T-helper 1 cell treated with Interleukin-12 subunit alpha and Interleukin-12 subunit beta and Interleukin-4 antibody, amounts not matched to agents 30 μg/mL and 1 μg/mL, for 36 hours (primary cell): ENCODE data around the gene SERHL2.
"Not testable (repeated sequence)": the region's sequence is repeated elsewhere in the genome, so short reads cannot be mapped to it uniquely, and the experiment has no call there.

Source experiments
- H3K27ac Mint-ChIP-seq: one replicate; pipeline ENCODE4 v1.8.0; 2021; ENCODE audit warnings: mild to moderate bottlenecking, mixed read lengths
- H3K27me3 Mint-ChIP-seq: one replicate; pipeline ENCODE4 v1.8.0; 2021; ENCODE audit warnings: low read depth, mixed read lengths
- H3K36me3 Mint-ChIP-seq: one replicate; pipeline ENCODE4 v1.8.0; 2021; ENCODE audit warnings: low read depth, mixed read lengths
- H3K4me1 Mint-ChIP-seq: one replicate; pipeline ENCODE4 v1.8.0; 2021; ENCODE audit warnings: low read depth, mixed read lengths
- H3K4me3 Mint-ChIP-seq: one replicate; pipeline ENCODE4 v1.8.0; 2021; ENCODE audit warnings: mild to moderate bottlenecking, moderate library complexity, mixed read lengths
- H3K9me3 Mint-ChIP-seq: one replicate; pipeline ENCODE4 v1.8.0; 2021; ENCODE audit warnings: mixed read lengths

The SERHL2 gene

DNA sequence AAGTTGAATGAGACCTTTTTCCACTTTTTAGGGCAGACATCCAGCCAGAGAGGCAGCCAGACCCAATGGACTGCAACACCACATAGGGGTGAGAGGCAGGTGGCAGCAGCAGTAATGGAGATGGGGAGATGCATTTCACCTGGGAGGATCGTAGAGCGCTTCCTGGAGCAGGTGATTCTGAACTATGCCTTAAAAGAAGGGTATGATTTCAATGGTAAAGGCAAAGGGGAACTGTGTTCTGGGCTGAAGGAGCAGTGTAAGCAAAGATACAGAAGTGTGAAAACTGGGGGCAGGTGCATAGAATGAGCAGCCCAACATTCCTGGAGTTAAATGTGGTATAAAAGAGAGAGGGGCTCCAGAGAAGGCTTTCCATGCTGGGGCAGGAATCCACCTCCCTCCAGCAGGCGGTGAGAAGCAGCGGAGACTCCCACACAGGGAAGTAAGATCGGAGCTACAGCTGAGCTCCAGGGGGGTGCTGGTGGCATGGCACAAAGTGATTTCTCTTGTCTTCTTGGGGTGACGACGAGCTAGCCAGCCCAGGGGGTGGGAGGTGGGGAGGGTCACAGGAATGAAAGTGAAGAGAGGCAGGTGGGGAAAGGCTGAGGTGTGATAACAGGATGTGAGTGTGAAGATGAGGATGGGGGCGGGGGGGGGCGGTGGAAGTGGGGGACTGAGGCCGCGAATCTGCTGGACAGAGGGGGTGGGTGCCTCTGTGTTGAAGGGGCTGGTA lies 4.3 kb upstream of the SERHL2 start:
- no peak overlapping the region for H3K27ac Mint-ChIP-seq
- H3K4me3 Mint-ChIP-seq: no peak overlapping the region
- no peaks in the 10 kb centered on the region for H3K36me3 Mint-ChIP-seq

DNA sequence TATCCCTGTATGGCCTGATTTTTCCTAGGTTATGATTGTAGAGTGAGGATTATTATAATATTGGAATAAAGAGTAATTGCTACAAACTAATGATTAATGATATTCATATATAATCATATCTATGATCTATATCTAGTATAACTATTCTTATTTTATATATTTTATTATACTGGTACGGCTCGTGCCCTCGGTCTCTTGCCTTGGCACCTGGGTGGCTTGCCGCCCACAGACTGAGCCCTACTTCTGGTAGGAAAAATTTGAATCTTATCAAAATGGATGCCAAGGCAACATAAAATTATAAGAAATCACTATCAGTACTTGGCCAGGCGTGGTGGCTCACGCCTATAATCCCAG lies 1.5 kb upstream of the SERHL2 start:
- Mint-ChIP-seq H3K4me1 (peaks cover 11% of the 10 kb centered on the region), H3K27ac (peak overlapping the region; percentile 84), H3K4me3 (peak overlapping the region; percentile 66)
- H3K36me3 Mint-ChIP-seq, H3K9me3 Mint-ChIP-seq, H3K27me3 Mint-ChIP-seq: not testable (repeated sequence)

More for the DNA sequence above, 4.3 kb upstream of the SERHL2 start:
- no peaks in the 10 kb centered on the region for H3K9me3 Mint-ChIP-seq
- H3K4me1 Mint-ChIP-seq: peaks cover 11% of the 10 kb centered on the region
- no peaks in the 10 kb centered on the region for H3K27me3 Mint-ChIP-seq

DNA sequence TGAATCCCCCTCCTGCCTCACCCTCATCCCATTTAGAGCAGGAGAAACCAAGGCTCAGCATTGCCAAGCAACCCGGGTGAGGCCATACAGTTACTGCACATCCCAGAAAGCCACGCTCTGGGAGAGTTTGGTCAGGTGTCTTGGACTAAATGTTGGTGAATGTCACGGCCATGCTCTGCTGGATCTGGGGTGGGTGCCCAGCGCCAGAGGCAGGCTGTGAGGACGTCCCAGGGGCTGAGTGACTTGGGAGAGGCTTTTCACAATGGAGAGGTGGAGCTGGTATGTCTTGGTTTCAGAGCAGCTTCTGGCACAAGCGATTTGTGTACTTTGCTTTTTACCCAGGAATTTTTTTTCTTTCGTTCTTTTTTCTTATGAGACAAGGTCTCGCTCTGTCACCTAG lies 6.6 kb downstream of the SERHL2 start:
- peaks cover 3% of the 10 kb centered on the region for H3K4me1 Mint-ChIP-seq
- H3K9me3 Mint-ChIP-seq: no peaks in the 10 kb centered on the region
- no peak overlapping the region for H3K27ac Mint-ChIP-seq
- no peak overlapping the region for H3K4me3 Mint-ChIP-seq
- H3K36me3 Mint-ChIP-seq: peaks cover 1% of the 10 kb centered on the region
- no peaks in the 10 kb centered on the region for H3K27me3 Mint-ChIP-seq

DNA sequence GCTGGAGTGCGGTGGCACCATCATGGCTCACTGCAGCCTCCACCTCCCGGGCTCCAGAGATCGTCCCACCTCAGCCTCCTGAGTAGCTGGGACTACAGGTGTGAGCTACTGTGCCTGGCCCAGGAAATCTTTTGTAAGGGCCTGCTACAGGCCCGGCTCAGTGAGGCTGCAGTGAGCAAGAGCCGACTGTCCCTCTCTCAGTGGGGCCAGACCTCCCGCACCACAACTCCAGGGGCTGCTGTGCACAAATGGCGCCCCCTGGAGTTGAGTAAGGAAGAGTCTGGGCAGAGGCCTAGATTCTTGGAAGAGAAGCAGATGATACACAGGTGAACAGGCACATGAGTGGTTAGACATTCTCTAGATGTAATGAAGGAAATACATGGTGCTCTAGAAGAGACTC lies 7.0 kb downstream of the SERHL2 start:
- Mint-ChIP-seq H3K9me3 (no peaks in the 10 kb centered on the region), H3K4me3 (no peak overlapping the region), H3K27ac (no peak overlapping the region), H3K27me3 (no peaks in the 10 kb centered on the region), H3K4me1 (peaks cover 3% of the 10 kb centered on the region), H3K36me3 (peaks cover 1% of the 10 kb centered on the region)

DNA sequence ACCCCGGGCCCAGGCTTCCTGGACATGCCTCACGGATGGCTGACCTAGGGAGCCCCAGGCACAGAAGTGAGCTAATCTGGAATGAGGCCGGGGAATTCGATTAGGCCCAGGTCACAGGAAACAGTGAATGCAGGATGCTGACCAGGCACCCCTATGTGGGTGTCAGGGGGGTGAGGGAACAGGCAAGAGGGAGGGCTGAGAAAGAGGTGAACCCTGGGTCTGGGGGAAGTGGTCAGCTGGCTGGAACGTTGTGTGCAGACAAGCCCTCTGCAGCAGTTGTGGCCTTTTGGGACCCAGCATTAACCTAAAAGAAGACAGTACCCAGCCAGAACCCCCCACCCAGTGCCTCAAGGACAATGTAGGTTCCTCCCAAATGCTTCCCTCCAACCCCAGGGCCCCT lies 8.1 kb downstream of the SERHL2 start:
- H3K9me3 Mint-ChIP-seq: no peaks in the 10 kb centered on the region
- H3K4me1 Mint-ChIP-seq: peaks cover 3% of the 10 kb centered on the region
- no peak overlapping the region for H3K27ac Mint-ChIP-seq
- H3K27me3 Mint-ChIP-seq: no peaks in the 10 kb centered on the region
- H3K36me3 Mint-ChIP-seq: peaks cover 1% of the 10 kb centered on the region
- no peak overlapping the region for H3K4me3 Mint-ChIP-seq

DNA sequence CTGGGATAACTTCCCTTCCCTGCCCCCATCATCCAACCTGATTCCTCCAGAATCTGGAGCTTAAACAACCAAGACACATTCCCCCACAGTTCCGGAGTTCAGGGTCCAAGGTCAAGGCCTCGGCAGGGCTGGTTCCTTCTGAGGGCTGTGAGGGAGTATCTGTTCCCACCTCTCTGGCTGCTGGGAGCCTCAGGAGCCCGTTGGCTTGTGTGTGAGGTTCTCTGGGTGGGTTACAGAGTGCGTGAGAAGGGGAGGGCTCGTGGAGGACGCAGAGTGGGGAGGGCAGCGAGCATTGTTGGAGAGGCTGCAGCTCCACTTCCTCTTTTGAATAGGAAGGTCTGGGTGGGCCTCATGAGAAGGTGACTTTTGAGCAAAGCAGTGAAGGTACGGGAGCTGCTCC lies 8.5 kb downstream of the SERHL2 start:
- no peak overlapping the region for H3K4me3 Mint-ChIP-seq
- H3K27ac Mint-ChIP-seq: no peak overlapping the region
- H3K27me3 Mint-ChIP-seq: no peaks in the 10 kb centered on the region
- peaks cover 1% of the 10 kb centered on the region for H3K36me3 Mint-ChIP-seq
- H3K9me3 Mint-ChIP-seq: no peaks in the 10 kb centered on the region
- peaks cover 3% of the 10 kb centered on the region for H3K4me1 Mint-ChIP-seq

DNA sequence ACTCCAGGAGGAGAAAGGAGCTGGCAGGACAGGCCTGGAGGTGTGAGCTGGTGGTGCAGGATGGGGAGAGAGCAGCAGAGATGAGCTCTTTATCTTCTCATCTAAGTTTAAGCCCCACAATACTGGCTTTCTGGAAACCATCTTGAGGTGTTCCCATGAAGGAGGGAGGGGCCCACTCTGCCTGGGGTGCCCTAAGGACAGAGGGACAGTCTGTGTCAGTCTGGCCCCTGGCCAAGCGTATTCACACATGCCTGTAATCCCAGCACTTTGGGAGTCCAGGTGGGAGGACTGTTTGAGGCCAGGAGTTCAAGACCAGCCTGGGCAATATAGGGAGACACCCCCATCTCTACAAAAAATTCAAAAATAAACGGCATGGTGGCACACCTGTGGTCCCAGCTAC lies 8.9 kb downstream of the SERHL2 start:
- peaks cover 1% of the 10 kb centered on the region for H3K36me3 Mint-ChIP-seq
- H3K9me3 Mint-ChIP-seq: no peaks in the 10 kb centered on the region
- no peak overlapping the region for H3K27ac Mint-ChIP-seq
- no peaks in the 10 kb centered on the region for H3K27me3 Mint-ChIP-seq
- H3K4me3 Mint-ChIP-seq: no peak overlapping the region
- peaks cover 3% of the 10 kb centered on the region for H3K4me1 Mint-ChIP-seq

DNA sequence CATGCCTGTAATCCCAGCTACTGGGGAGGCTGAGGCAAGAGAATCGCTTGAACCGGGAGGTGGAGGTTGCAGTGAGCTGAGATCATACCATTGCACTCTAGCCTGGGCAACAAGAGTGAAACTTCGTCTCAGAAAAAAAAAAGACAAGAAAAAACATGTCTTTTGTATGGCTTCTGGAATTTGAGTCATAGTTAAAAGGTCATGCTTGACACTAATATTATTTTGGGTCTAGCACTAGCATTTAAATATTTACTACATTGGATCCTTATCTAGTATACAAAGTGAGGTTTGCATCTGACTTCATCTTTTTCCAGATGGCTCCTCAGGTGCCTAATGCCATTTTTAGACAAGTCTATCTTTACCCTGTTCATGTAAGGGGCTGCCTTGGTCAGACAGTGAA lies 10.2 kb downstream of the SERHL2 start:
- not testable (repeated sequence) for H3K9me3 Mint-ChIP-seq, H3K36me3 Mint-ChIP-seq, H3K4me1 Mint-ChIP-seq, H3K27me3 Mint-ChIP-seq, H3K4me3 Mint-ChIP-seq, H3K27ac Mint-ChIP-seq

DNA sequence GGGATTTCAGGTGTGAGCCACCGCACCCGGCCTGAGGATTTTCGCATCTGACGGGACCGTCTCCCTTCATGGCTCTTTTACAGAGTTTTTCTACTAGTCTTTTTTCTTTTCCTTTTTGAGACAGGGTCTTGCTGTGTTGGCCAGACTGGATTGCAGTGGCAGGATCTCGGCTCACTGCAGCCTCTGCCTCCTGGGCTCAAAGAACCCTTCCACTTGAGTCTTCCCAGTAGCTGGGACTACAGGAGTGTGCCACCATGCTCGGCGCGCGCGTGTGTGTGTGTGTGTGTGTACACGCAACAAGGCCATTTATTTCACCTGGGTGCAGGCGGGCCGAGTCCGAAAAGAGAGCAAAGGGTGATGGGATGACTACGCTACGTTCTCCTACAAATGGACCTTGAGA lies 10.9 kb downstream of the SERHL2 start:
- no peaks in the 10 kb centered on the region for H3K27me3 Mint-ChIP-seq
- peaks cover 1% of the 10 kb centered on the region for H3K36me3 Mint-ChIP-seq
- H3K4me3 Mint-ChIP-seq: no peak overlapping the region
- no peak overlapping the region for H3K27ac Mint-ChIP-seq
- H3K4me1 Mint-ChIP-seq: peaks cover 3% of the 10 kb centered on the region
- H3K9me3 Mint-ChIP-seq: no peaks in the 10 kb centered on the region

DNA sequence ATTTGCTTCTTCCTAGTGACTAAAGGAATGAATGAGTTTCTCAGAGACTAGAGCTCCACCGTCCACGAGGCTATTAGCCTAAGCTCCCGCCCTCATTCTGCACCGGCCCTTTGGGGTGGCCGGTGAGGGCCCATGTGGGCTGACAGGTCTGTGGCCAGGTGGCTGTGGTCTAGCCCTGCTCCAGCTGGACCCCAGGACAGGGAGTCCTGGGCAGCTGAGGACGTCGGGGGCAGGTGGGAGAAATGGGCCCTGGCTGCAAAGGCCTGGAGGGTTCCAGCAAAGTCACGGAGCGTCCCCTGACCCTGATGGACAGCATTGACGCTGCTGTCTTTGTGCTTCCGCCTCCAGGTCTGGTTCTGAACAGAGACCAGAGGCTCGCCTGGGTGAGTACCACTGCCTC lies 12.2 kb downstream of the SERHL2 start:
- Mint-ChIP-seq H3K4me3 (no peak overlapping the region), H3K4me1 (peaks cover 3% of the 10 kb centered on the region), H3K27ac (no peak overlapping the region), H3K27me3 (no peaks in the 10 kb centered on the region), H3K9me3 (no peaks in the 10 kb centered on the region), H3K36me3 (peaks cover 3% of the 10 kb centered on the region)

DNA sequence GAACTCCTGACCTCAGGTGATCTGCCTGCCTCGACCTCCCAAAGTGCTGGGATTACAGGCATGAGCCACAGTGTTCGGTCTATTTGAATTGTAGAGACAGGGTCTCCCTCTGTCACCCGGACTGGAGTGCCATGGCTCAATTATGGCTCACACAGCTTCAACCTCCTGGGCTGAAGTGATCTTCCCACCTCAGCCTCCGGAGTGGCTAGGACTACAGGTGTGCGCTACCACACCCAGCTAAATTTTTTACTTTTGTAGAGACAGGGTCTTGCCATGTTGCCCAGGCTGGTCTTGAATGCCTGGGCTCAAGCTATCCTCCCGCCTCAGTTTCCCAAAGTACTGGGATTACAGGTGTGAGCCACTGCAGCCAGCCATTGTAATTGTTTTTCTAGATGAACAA lies 14.2 kb downstream of the SERHL2 start:
- H3K27ac Mint-ChIP-seq, H3K36me3 Mint-ChIP-seq, H3K4me1 Mint-ChIP-seq: not testable (repeated sequence)

DNA sequence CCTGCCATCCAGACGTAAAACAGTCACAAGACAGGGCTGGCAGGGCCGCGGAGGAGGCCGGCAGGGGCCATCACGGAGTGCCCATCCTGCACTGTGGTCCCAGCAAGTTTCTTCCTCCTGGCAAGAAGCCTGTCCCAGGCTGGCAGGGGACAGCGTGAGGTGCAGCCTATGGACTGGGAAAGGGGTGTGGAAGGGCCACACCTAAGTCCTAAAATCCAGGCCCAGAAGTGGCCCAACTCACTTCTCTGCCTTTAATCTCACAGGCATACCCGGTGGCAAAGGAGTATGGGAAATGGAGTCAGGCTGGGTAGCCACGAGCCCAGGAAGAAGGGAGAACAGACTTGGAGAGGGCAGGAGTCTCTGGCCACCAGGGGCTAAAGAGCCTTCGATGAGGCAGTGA lies 16.8 kb downstream of the SERHL2 start:
- not testable (repeated sequence) for H3K4me3 Mint-ChIP-seq, H3K27ac Mint-ChIP-seq, H3K36me3 Mint-ChIP-seq, H3K9me3 Mint-ChIP-seq, H3K4me1 Mint-ChIP-seq, H3K27me3 Mint-ChIP-seq

More for the DNA sequence above, 14.2 kb downstream of the SERHL2 start:
- not testable (repeated sequence) for H3K4me3 Mint-ChIP-seq, H3K9me3 Mint-ChIP-seq, H3K27me3 Mint-ChIP-seq

DNA sequence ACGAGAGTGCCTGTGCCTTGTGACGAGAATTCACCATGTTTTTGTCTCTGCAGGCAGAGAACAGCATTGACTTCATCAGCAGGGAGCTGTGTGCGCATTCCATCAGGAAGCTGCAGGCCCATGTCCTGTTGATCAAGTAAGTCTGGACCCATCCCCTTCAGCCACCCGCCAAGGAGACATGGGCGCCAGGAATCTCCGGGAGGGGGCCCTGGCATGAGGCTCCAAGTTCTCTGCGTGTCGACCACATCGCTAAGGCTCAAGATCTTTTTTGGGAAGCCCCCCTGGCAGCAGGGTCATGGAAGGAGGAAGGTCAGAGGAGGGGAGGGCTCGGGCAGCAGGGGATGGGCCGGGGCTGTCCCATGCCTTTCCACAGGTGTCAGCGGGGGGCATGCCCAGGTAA lies 17.3 kb downstream of the SERHL2 start:
- H3K4me3 Mint-ChIP-seq, H3K27ac Mint-ChIP-seq, H3K36me3 Mint-ChIP-seq, H3K27me3 Mint-ChIP-seq, H3K9me3 Mint-ChIP-seq, H3K4me1 Mint-ChIP-seq: not testable (repeated sequence)

DNA sequence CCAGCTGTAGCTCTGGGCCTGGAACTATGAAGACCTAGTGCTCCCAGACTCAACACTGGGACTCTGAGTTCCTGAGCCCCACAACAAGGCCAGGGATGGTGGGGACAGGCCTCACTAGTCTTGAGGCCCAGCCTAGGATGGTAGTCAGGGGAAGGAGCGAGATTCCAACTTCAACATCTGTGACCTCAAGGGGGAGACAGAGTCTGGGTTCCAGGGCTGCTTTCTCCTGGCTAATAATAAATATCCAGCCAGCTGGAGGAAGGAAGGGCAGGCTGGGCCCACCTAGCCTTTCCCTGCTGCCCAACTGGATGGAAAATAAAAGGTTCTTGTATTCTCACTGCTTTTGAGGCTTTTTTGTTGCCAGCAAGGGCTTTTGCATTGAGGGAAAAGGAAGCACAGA lies 20.3 kb downstream of the SERHL2 start:
- H3K4me3 Mint-ChIP-seq, H3K4me1 Mint-ChIP-seq, H3K27me3 Mint-ChIP-seq, H3K36me3 Mint-ChIP-seq, H3K27ac Mint-ChIP-seq, H3K9me3 Mint-ChIP-seq: not testable (repeated sequence)

DNA sequence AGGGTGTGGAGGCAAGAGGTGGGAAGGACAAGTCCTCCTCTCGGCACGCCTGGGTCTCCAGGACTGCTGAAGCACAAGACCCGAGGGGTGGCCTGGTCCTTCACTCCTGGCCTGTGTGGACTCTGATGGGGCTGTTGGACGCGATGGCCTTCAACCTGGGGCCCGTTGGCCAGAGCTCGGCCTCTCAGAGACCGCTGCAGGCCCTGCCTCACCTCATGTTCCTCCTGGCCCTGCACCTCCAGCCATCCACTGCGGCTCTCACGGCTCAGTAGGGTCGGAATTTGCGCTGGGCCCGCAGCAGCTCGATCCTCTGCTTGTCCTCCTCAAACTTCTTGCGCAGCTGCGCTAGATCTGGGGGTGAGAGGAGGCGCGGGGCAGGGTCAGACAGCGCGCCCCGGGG lies 20.7 kb downstream of the SERHL2 start:
- H3K27ac Mint-ChIP-seq, H3K4me3 Mint-ChIP-seq, H3K36me3 Mint-ChIP-seq, H3K4me1 Mint-ChIP-seq, H3K9me3 Mint-ChIP-seq, H3K27me3 Mint-ChIP-seq: not testable (repeated sequence)

DNA sequence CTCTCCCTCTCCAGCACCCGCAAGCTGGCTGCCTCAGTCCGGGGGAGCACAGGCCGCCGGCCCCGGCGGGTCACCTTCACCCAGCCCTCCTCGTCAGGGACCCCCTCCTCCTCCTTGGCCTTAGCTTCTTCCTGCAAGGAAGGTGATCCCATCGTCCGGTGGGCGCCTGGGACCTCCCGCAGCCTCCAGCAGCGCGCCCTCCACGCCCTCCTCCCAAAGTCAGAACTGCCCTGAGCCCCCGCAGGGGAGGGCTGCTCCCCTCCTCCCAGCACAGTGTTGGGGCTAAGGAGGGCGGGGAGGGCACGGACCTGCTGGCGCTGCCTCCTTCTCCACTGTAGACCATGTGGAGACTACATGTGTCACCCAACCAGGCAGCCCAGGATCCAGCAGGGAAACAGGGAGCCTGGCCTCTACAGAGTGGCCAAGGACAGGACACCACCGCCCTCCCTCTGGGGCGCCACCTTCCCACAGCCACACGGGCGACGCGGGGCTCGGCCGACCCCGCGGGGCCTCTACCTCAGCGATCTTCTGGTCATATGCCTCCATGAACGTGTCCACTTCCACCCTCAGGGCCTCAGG lies 22.3 kb downstream of the SERHL2 start:
- H3K36me3 Mint-ChIP-seq, H3K27me3 Mint-ChIP-seq, H3K27ac Mint-ChIP-seq, H3K4me1 Mint-ChIP-seq, H3K4me3 Mint-ChIP-seq, H3K9me3 Mint-ChIP-seq: not testable (repeated sequence)
